Keratinocyte (primary cell): ENCODE data around the gene POLR1B.

ENCODE experiments used
- EZH2 ChIP-seq: IDR thresholded peaks from one replicate; pipeline ENCODE4 v1.6.1; 2012; ENCODE audit warnings: inconsistent platforms, mild to moderate bottlenecking, low read length, moderate library complexity
- TF ChIP-seq, protein P1 (sequence below), 3 experiments: IDR thresholded peaks in 1 of 3; conservative IDR thresholded peaks in 1 of 3; optimal IDR thresholded peaks in 1 of 3; 2 replicates in 2 of 3; 3 replicates in 1 of 3; pipeline versions ENCODE3 to v1.5.1; 2011; ENCODE audit warnings: low read length in 3 of 3, mild to moderate bottlenecking in 3 of 3, moderate library complexity in 2 of 3, control low read depth in 1 of 3, inconsistent platforms in 1 of 3; ENCODE audit not compliant: insufficient read depth in 2 of 3; ENCODE audit errors: extremely low read depth in 1 of 3

DNA sequence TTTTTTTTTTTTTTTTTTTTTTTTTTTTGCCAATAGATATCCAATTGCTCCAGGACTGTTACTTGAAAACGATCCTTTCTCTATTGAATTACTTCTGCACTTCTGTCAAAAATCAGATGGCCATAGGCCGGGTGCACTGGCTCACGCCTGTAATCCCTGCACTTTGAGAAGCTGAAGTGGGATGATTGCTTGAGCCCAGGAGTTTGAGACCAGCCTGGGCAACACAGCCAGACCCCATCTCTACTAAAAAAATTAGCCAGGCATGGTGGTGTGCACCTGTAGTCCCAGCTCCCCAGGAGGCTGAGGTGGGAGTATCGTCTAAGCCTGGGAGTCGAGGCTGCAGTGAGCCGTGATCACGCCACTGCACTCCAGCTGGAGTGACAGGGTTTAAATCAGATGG lies 37.8 kb downstream of the POLR1B start:
- TF ChIP-seq, protein P1, sequence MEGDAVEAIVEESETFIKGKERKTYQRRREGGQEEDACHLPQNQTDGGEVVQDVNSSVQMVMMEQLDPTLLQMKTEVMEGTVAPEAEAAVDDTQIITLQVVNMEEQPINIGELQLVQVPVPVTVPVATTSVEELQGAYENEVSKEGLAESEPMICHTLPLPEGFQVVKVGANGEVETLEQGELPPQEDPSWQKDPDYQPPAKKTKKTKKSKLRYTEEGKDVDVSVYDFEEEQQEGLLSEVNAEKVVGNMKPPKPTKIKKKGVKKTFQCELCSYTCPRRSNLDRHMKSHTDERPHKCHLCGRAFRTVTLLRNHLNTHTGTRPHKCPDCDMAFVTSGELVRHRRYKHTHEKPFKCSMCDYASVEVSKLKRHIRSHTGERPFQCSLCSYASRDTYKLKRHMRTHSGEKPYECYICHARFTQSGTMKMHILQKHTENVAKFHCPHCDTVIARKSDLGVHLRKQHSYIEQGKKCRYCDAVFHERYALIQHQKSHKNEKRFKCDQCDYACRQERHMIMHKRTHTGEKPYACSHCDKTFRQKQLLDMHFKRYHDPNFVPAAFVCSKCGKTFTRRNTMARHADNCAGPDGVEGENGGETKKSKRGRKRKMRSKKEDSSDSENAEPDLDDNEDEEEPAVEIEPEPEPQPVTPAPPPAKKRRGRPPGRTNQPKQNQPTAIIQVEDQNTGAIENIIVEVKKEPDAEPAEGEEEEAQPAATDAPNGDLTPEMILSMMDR (optimal IDR thresholded peaks at IDR 0.05 in 1 of 3, IDR thresholded peaks at IDR 0.05 in 1 of 3, conservative IDR thresholded peaks at IDR 0.05 in 1 of 3; ENCODE audit: extremely low read depth in 1 of 3, insufficient read depth in 2 of 3, low read length in 3 of 3) = no peak
- TF ChIP-seq EZH2 = no peak
